IMR-90 (cell line): ENCODE data around the gene YAE1. TPM values are rescaled to one million over a fixed set of nuclear protein-coding genes. Genes with fewer than 3 reads are reported as not detected.

Experiments
- ATAC-seq: fragments of 200-7000 bp; cut with Tn5 transposase; 2 replicates; pipeline ENCODE4 v1.9.1; 2020; ENCODE audit warnings: low read depth, mild to moderate bottlenecking, moderate library complexity
- BruUV-seq: library from RNA; stranded (reverse); fragments of 400-500 nt; replicated peaks from 2 replicates; lab custom pipeline; 2021; lab: Mats Ljungman, UMichigan
- CTCF ChIA-PET: fragments of 300-600 bp; formaldehyde crosslinking; extraction: SDS; loops from one replicate; lab custom pipeline; 2021; ENCODE audit warnings: antibody characterized with exemption; lab: Yijun Ruan, JAX
- POLR2A ChIA-PET: fragments of 300-600 bp; sonication (Branson Sonifier 250); formaldehyde crosslinking; loops from one replicate; lab custom pipeline; 2022; ENCODE audit warnings: antibody characterized with exemption; ENCODE audit not compliant: unreplicated experiment; lab: Charles Lee
- DNase-seq: peaks from one replicate; pipeline ENCODE4 v3.0.0; 2013
- H2AFZ ChIP-seq: replicated peaks from 2 replicates; pipeline ENCODE3; 2013; ENCODE audit warnings: low read length, mild to moderate bottlenecking; ENCODE audit not compliant: poor library complexity
- H2AK5ac ChIP-seq: 2 replicates; pipeline ENCODE4 v1.6.1; 2013; ENCODE audit warnings: low read depth, low read length, inconsistent platforms
- H2AK9ac ChIP-seq: replicated peaks from 2 replicates; pipeline ENCODE3; 2013; ENCODE audit warnings: mild to moderate bottlenecking, low read depth, low read length, moderate library complexity; ENCODE audit not compliant: poor library complexity
- H2BK120ac ChIP-seq: 2 replicates; pipeline ENCODE4 v1.6.1; 2013; ENCODE audit warnings: low read depth, low read length, inconsistent platforms
- H2BK15ac ChIP-seq: 3 replicates; pipeline ENCODE4 v1.6.1; 2013; ENCODE audit warnings: low read depth, low read length, inconsistent platforms
- H2BK20ac ChIP-seq: 2 replicates; pipeline ENCODE4 v1.6.1; 2013; ENCODE audit warnings: low read depth, mild to moderate bottlenecking, inconsistent platforms, low read length, moderate library complexity
- H2BK5ac ChIP-seq: 2 replicates; pipeline ENCODE4 v1.6.1; 2013; ENCODE audit warnings: mild to moderate bottlenecking, low read depth, low read length, inconsistent platforms; ENCODE audit not compliant: poor library complexity, severe bottlenecking
- H3K14ac ChIP-seq: replicated peaks from 2 replicates; pipeline ENCODE4 v1.6.1; 2013; ENCODE audit warnings: low read depth, low read length, inconsistent platforms
- H3K18ac ChIP-seq: 2 replicates; pipeline ENCODE4 v1.6.1; 2013; ENCODE audit warnings: low read depth, low read length, control low read depth
- H3K23ac ChIP-seq: 2 replicates; pipeline ENCODE4 v1.6.1; 2013; ENCODE audit warnings: low read depth, low read length, inconsistent platforms
- H3K27ac ChIP-seq: 2 replicates; pipeline ENCODE4 v1.5.1; 2013; ENCODE audit warnings: mild to moderate bottlenecking, control low read depth, low read length; ENCODE audit not compliant: insufficient read depth
- H3K27me3 ChIP-seq: 2 replicates; pipeline ENCODE4 v1.6.1; 2013; ENCODE audit warnings: low read length; ENCODE audit not compliant: control insufficient read depth, insufficient read depth
- H3K36me3 ChIP-seq: 2 replicates; pipeline ENCODE4 v1.6.1; 2013; ENCODE audit warnings: low read length, mixed read lengths; ENCODE audit not compliant: control insufficient read depth, insufficient read depth
- H3K4ac ChIP-seq: 2 replicates; pipeline ENCODE4 v1.6.1; 2013; ENCODE audit warnings: low read depth, low read length, inconsistent platforms
- H3K4me1 ChIP-seq: 2 replicates; pipeline ENCODE4 v1.6.1; 2013; ENCODE audit warnings: low read length, mixed read lengths; ENCODE audit not compliant: control insufficient read depth, insufficient read depth
- H3K4me2 ChIP-seq: 2 replicates; pipeline ENCODE4 v1.6.1; 2013; ENCODE audit warnings: low read depth, mild to moderate bottlenecking, control low read depth, low read length, moderate library complexity
- H3K4me3 ChIP-seq: 2 replicates; pipeline ENCODE4 v1.5.1; 2013; ENCODE audit warnings: low read depth, mild to moderate bottlenecking, control low read depth, low read length, moderate library complexity; ENCODE audit not compliant: insufficient read depth
- H3K56ac ChIP-seq: 2 replicates; pipeline ENCODE4 v1.6.1; 2013; ENCODE audit warnings: low read length, inconsistent platforms; ENCODE audit not compliant: insufficient read depth; ENCODE audit errors: extremely low read depth
- H3K79me1 ChIP-seq, 2 experiments: 2 replicates each; pipeline ENCODE4 v1.6.1; 2013; ENCODE audit warnings: low read length in 2 of 2, inconsistent platforms in 1 of 2, low read depth in 1 of 2
- H3K9ac ChIP-seq: 2 replicates; pipeline ENCODE4 v1.6.1; 2013; ENCODE audit warnings: low read depth, low read length, control low read depth
- H3K9me1 ChIP-seq: 2 replicates; pipeline ENCODE4 v1.6.1; 2013; ENCODE audit warnings: low read length, inconsistent platforms; ENCODE audit not compliant: insufficient read depth
- H3K9me3 ChIP-seq: 2 replicates; pipeline ENCODE4 v1.6.1; 2013; ENCODE audit warnings: low read length; ENCODE audit not compliant: control insufficient read depth, insufficient read depth
- H4K20me1 ChIP-seq: 2 replicates; pipeline ENCODE4 v1.6.1; 2013; ENCODE audit warnings: low read length, inconsistent platforms; ENCODE audit not compliant: insufficient read depth
- H4K5ac ChIP-seq: 2 replicates; pipeline ENCODE4 v1.6.1; 2013; ENCODE audit warnings: mild to moderate bottlenecking, low read depth, low read length, control low read depth
- H4K8ac ChIP-seq, 2 experiments: 2 replicates each; pipeline ENCODE4 v1.6.1; 2013; ENCODE audit warnings: low read depth in 2 of 2, low read length in 2 of 2, control low read depth in 1 of 2, inconsistent platforms in 1 of 2
- H4K91ac ChIP-seq: 2 replicates; pipeline ENCODE4 v1.6.1; 2013; ENCODE audit warnings: low read depth, low read length, inconsistent platforms; ENCODE audit not compliant: insufficient read depth
- BHLHE40 ChIP-seq: fragments of 150-350 bp; IDR thresholded peaks from 2 replicates; pipeline ENCODE4 v1.6.1; 2016; ENCODE audit warnings: mild to moderate bottlenecking, low read depth, low read length
- CEBPB ChIP-seq: IDR thresholded peaks from 2 replicates; pipeline ENCODE4 v1.6.1; 2012; ENCODE audit warnings: low read depth, low read length, improper control_type of control experiment
- CHD1 ChIP-seq: IDR thresholded peaks from 2 replicates; pipeline ENCODE4 v1.6.1; 2012; ENCODE audit warnings: low read depth, low read length, improper control_type of control experiment
- CTCF ChIP-seq: conservative IDR thresholded peaks from 2 replicates; pipeline ENCODE4 v1.5.1; 2012; ENCODE audit warnings: mild to moderate bottlenecking, low read depth, low read length, improper control_type of control experiment
- ELK1 ChIP-seq: fragments of 150-350 bp; IDR thresholded peaks from 2 replicates; pipeline ENCODE4 v1.6.1; 2016; ENCODE audit warnings: low read depth, mild to moderate bottlenecking, low read length, moderate library complexity, borderline replicate concordance
- FOS ChIP-seq: fragments of 150-350 bp; IDR thresholded peaks from 2 replicates; pipeline ENCODE4 v1.6.1; 2016; ENCODE audit warnings: low read depth, low read length
- MAFK ChIP-seq: IDR thresholded peaks from 2 replicates; pipeline ENCODE4 v1.6.1; 2012; ENCODE audit warnings: low read depth, low read length, improper control_type of control experiment
- MAZ ChIP-seq: IDR thresholded peaks from 2 replicates; pipeline ENCODE4 v1.6.1; 2012; ENCODE audit warnings: low read depth, mild to moderate bottlenecking, low read length, improper control_type of control experiment, moderate library complexity, borderline replicate concordance
- MXI1 ChIP-seq: IDR thresholded peaks from 2 replicates; pipeline ENCODE4 v1.6.1; 2012; ENCODE audit warnings: low read depth, mild to moderate bottlenecking, low read length, moderate library complexity, borderline replicate concordance
- NFE2L2 ChIP-seq: fragments of 150-350 bp; IDR thresholded peaks from 2 replicates; pipeline ENCODE4 v1.6.1; 2016; ENCODE audit warnings: low read depth, mild to moderate bottlenecking, low read length
- POLR2A ChIP-seq: IDR thresholded peaks from 2 replicates; pipeline ENCODE4 v1.6.1; 2012; ENCODE audit warnings: mild to moderate bottlenecking, low read depth, low read length
- RAD21 ChIP-seq: IDR thresholded peaks from 2 replicates; pipeline ENCODE4 v1.6.1; 2012; ENCODE audit warnings: low read length, improper control_type of control experiment
- RCOR1 ChIP-seq: IDR thresholded peaks from 2 replicates; pipeline ENCODE4 v1.6.1; 2012; ENCODE audit warnings: mild to moderate bottlenecking, low read length, improper control_type of control experiment; ENCODE audit not compliant: insufficient replicate concordance
- RFX5 ChIP-seq: IDR thresholded peaks from 2 replicates; pipeline ENCODE4 v1.8.0; 2012; ENCODE audit warnings: low read depth, mild to moderate bottlenecking, low read length, moderate library complexity
- SMC3 ChIP-seq: fragments of 150-350 bp; IDR thresholded peaks from 2 replicates; pipeline ENCODE4 v1.6.1; 2016; ENCODE audit warnings: low read depth, mild to moderate bottlenecking, antibody characterized with exemption, low read length, moderate library complexity
- USF2 ChIP-seq: fragments of 150-350 bp; IDR thresholded peaks from 2 replicates; pipeline ENCODE4 v1.6.1; 2017; ENCODE audit warnings: mild to moderate bottlenecking, antibody characterized with exemption, low read length, low read depth
- WGBS, 2 experiments: methylation state at CpG; one replicate each; pipeline versions ENCODE4 v1.1.5 to v1.1.7; 2013; ENCODE audit warnings: missing lambda C conversion rate in 2 of 2; ENCODE audit not compliant: insufficient read length in 1 of 2; ENCODE audit errors: extremely low coverage in 2 of 2; 5-methylcytosine and 5-hydroxymethylcytosine counted together
- dilution Hi-C: fragments of 300-500 bp; cut with HindIII; formaldehyde crosslinking; loops from one replicate; pipeline ENCODE4 v1.14.3; 2018; ENCODE audit warnings: low sequenced_read_pairs; ENCODE audit not compliant: unreplicated experiment
- in situ Hi-C: fragments of 300-500 bp; cut with MboI; formaldehyde crosslinking; loops from 3 replicates; pipeline ENCODE4 v1.14.3; 2019; ENCODE audit warnings: low sequenced_read_pairs, inconsistent platforms, mixed read lengths
- intact Hi-C: fragments of 100-400 bp; cut with micrococcal nuclease; formaldehyde crosslinking; loops from 2 replicates; pipeline ENCODE4 v1.10.0; 2022
- polyA plus RNA-seq, 3 experiments: library from polyadenylated mRNA; depleted of rRNA; stranded (reverse); fragments of >200 nt; gene quantifications; 2 replicates each; pipeline ENCODE4 v1.2.3, GENCODE V29; 2012; ENCODE audit warnings: low replicate concordance in 1 of 3
- total RNA-seq: library from RNA; depleted of rRNA; stranded (reverse); fragments of >200 nt; gene quantifications from 2 replicates; pipeline ENCODE4 v1.2.3, GENCODE V29; 2012

Gene YAE1
- total and polyA plus RNA-seq, 2 of the 4 experiments (the other 2 are of a cell fraction), result 28.6 to 36.7 TPM

- H2BK15ac ChIP-seq, result no peak overlapping the region
- H2BK120ac ChIP-seq, result no peak overlapping the region
- H2AFZ ChIP-seq, result no peak overlapping the region
- no peak overlapping the region for H2AK5ac ChIP-seq
- no peak overlapping the region for H3K23ac ChIP-seq
- BruUV-seq, result no TSS peak
- TF ChIP-seq CEBPB (no peak), CHD1 (no peak), CTCF (no peak), RAD21 (no peak), MAZ (no peak), SMC3 (no peak), MAFK (no peak), FOS (no peak), RFX5 (no peak), BHLHE40 (no peak), POLR2A (no peak), ELK1 (no peak), MXI1 (no peak), NFE2L2 (no peak), RCOR1 (no peak), USF2 (no peak)
- ATAC-seq, result no peak
- CTCF ChIA-PET, result no interaction called here
- no peak overlapping the region for H4K91ac ChIP-seq
- POLR2A ChIA-PET, result no interaction called here
- H4K20me1 ChIP-seq, result no peaks in the 10 kb centered on the region
- no peak overlapping the region for H3K4me3 ChIP-seq
- no peak overlapping the region for H3K56ac ChIP-seq
- DNase-seq, result no peak
- no peaks in the 10 kb centered on the region for H3K36me3 ChIP-seq
- no peak overlapping the region for H4K5ac ChIP-seq
- no peak overlapping the region for H3K14ac ChIP-seq
- H3K18ac ChIP-seq, result no peak overlapping the region
- H3K79me1 ChIP-seq, result no peaks in the 10 kb centered on the region
- H3K9me3 ChIP-seq, result peaks cover 10% of the 10 kb centered on the region
- intact Hi-C loops, result no loop called here
- dilution Hi-C loops, result no loop called here
- no peaks in the 10 kb centered on the region for H3K9me1 ChIP-seq
- no peak overlapping the region for H3K9ac ChIP-seq
- no CpG with 5 or more reads among the region's 2 CpGs for WGBS, 2 experiments
- H2BK5ac ChIP-seq, result no peak overlapping the region
- in situ Hi-C loops, result no loop called here
- H3K4ac ChIP-seq, result no peak overlapping the region
- H3K27me3 ChIP-seq, result peaks cover 3% of the 10 kb centered on the region; the same call in 1 of the 2 replicates
- H3K4me2 ChIP-seq, result no peak overlapping the region
- H3K4me1 ChIP-seq, result no peaks in the 10 kb centered on the region
- H2BK20ac ChIP-seq, result no peak overlapping the region
- H4K8ac ChIP-seq, result no peak overlapping the region
- no peak overlapping the region for H2AK9ac ChIP-seq
- no peak overlapping the region for H3K27ac ChIP-seq
Observed at GRCh38 chr7:39547336-39547735, 18.9 kb upstream of the YAE1 start.
